ENCODE measurements around the gene ADARB1. TPM values are rescaled to one million over a fixed set of nuclear protein-coding genes. Genes with fewer than 3 reads are reported as not detected.

The ADARB1 gene
- total and polyA plus RNA-seq, 9 of the 15 experiments (the other 6 are each of a cell fraction or from before 2014, with no cell fraction given), result 6.7 to 16.0 (median 8.3) TPM

DNA sequence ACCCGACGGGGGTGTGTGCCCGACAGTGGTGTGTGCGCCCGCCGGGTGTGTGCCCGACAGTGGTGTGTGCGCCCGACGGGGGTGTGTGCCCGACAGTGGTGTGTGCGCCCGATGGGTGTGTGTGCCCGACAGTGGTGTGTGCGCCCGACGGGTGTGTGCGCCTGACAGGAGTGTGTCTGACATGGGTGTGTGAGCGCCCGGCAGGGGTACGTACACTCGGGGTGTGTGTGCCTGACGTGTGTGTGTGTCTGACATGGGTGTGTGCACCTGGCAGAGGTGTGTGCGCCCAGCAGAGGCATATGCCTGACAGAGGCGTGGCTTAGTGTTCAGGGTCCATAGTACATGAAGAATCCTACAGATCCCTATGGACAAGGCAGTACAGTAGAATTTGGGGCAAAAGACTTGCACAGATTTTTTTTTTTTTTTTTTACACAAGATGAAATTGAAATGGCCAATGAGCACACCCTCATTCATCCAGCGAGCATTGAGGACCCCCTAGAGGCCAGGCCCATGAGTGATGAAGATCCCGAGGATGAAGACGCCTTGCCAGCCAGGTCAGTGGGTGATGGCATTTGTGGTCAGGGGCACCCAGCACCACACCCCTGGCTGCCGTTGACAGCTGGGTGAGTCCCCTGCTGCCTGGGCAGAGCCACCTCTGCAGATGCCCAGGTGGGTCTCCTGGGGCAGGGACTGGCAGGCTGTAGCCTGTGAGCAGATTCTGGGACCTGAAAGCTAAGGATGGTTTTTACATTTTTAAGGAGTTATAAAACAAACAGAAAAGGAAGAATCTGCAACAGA lies 60.1 kb downstream of the ADARB1 start:
- H3K4me1 ChIP-seq (replicated peaks in 1 of 2; ENCODE audit: control insufficient read depth in 2 of 2, insufficient read depth in 2 of 2, low read length in 2 of 2), result peaks cover 18 to 29% of the 10 kb centered on the region in 2 experiments
- H4K20me1 ChIP-seq (replicated peaks; ENCODE audit: control insufficient read depth, insufficient read depth, low read length), result no peaks in the 10 kb centered on the region
- H3K27ac ChIP-seq (ENCODE audit: extremely low read depth, low read depth, low read length), result no peak overlapping the region
- 84% methylated on average over 21 of the region's 29 CpGs for WGBS (ENCODE audit: insufficient coverage, low coverage, missing lambda C conversion rate)
- no peaks in the 10 kb centered on the region; the same call in 2 of the 3 replicates for H3K36me3 ChIP-seq (ENCODE audit: control insufficient read depth, insufficient read depth, low read length)
- no peaks in the 10 kb centered on the region for H3K79me2 ChIP-seq (ENCODE audit: control insufficient read depth, insufficient read depth, low read length)
- no peak overlapping the region for H3K9ac ChIP-seq (ENCODE audit: insufficient read depth in 1 of 2, low read depth in 2 of 2, low read length in 2 of 2)
- BruUV-seq (replicated peaks), result no TSS peak
- POLR2A ChIA-PET, result no interaction called here
- TF ChIP-seq HNRNPL (IDR thresholded peaks at IDR 0.05; ENCODE audit: low read depth, low read length), result 0 out of 2 replicates have a peak, but pooled peaks have one; percentile 9
- no peak for TF ChIP-seq TFAM (CRISPR knock-in tag; conservative IDR thresholded peaks at IDR 0.05)
- intact Hi-C loops (cut with micrococcal nuclease), result loop anchor here (10.0 kb wide), 1 partner anchor 120 kb away; no protein-coding TSS in a partner anchor
- H3K9me3 ChIP-seq (replicated peaks; ENCODE audit: control insufficient read depth, insufficient read depth, low read depth, low read length), result no peaks in the 10 kb centered on the region
- no peaks in the 10 kb centered on the region for H3K27me3 ChIP-seq (ENCODE audit: control insufficient read depth in 2 of 2, insufficient read depth in 2 of 2, low read length in 2 of 2)
- CTCF ChIA-PET (ENCODE audit: low intra/inter-chr PET ratio), result interaction anchor here (0.6 kb wide), 1 partner anchor 185 kb away, joined by 3 read pairs; no protein-coding TSS in a partner anchor
- H2AFZ ChIP-seq (ENCODE audit: low read depth, low read length), result no peak overlapping the region
- no peak for DNase-seq (ENCODE audit: extremely low read depth in 1 of 4, low spot score in 3 of 4)
- no peaks in the 10 kb centered on the region for H3K9me1 ChIP-seq (ENCODE audit: control insufficient read depth, insufficient read depth, low read length)
- FAIRE-seq, result no peak
- in situ Hi-C loops (cut with MboI), result loop anchor here (5.0 kb wide), 1 partner anchor 187 kb away; no protein-coding TSS in a partner anchor
- no peak for ATAC-seq
- no peak overlapping the region for H3K4me2 ChIP-seq (ENCODE audit: insufficient read depth, low read length)
- H3K4me3 ChIP-seq, result no peak overlapping the region

GRCh38 chr21:45135122-45135521 lies 60.7 kb downstream of the ADARB1 start:
- in situ Hi-C loops (cut with MboI), result loop anchor here (5.0 kb wide), 1 partner anchor 188 kb away; no protein-coding TSS in a partner anchor
- POLR2A ChIA-PET, result no interaction called here
- H3K79me2 ChIP-seq (ENCODE audit: control insufficient read depth, insufficient read depth, low read length), result no peaks in the 10 kb centered on the region
- TF ChIP-seq, protein P1, sequence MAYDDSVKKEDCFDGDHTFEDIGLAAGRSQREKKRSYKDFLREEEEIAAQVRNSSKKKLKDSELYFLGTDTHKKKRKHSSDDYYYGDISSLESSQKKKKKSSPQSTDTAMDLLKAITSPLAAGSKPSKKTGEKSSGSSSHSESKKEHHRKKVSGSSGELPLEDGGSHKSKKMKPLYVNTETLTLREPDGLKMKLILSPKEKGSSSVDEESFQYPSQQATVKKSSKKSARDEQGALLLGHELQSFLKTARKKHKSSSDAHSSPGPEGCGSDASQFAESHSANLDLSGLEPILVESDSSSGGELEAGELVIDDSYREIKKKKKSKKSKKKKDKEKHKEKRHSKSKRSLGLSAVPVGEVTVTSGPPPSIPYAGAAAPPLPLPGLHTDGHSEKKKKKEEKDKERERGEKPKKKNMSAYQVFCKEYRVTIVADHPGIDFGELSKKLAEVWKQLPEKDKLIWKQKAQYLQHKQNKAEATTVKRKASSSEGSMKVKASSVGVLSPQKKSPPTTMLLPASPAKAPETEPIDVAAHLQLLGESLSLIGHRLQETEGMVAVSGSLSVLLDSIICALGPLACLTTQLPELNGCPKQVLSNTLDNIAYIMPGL (CRISPR knock-in tag; IDR thresholded peaks at IDR 0.05), result no peak
- TF ChIP-seq POLR2AphosphoS5 (IDR thresholded peaks at IDR 0.05; ENCODE audit: control insufficient read depth, insufficient read depth, low read depth, low read length) (no peak), ATF4 (CRISPR knock-in tag; IDR thresholded peaks at IDR 0.05) (no peak), SP1 (CRISPR knock-in tag; IDR thresholded peaks at IDR 0.05) (no peak), TGIF2 (CRISPR knock-in tag; IDR thresholded peaks at IDR 0.05) (no peak), E2F6 (IDR thresholded peaks at IDR 0.05; ENCODE audit: borderline replicate concordance in 1 of 2, extremely low read depth in 1 of 2, insufficient read depth in 1 of 2, insufficient read length in 1 of 2, low read depth in 1 of 2, low read length in 1 of 2, poor library complexity in 1 of 2, severe bottlenecking in 1 of 2) (no peak)

More at GRCh38 chr21:45135122-45135521, 60.7 kb downstream of the ADARB1 start:
- no peak for ATAC-seq
- Histone ChIP-seq H3K4me2 (ENCODE audit: insufficient read depth, low read length) (no peak overlapping the region), H3K27me3 (ENCODE audit: control insufficient read depth in 2 of 2, insufficient read depth in 2 of 2, low read length in 2 of 2) (no peaks in the 10 kb centered on the region), H3K4me1 (replicated peaks in 1 of 2; ENCODE audit: control insufficient read depth in 2 of 2, insufficient read depth in 2 of 2, low read length in 2 of 2) (peaks cover 18 to 24% of the 10 kb centered on the region in 2 experiments), H4K20me1 (replicated peaks; ENCODE audit: control insufficient read depth, insufficient read depth, low read length) (no peaks in the 10 kb centered on the region), H3K4me3 (no peak overlapping the region), H3K9ac (ENCODE audit: insufficient read depth in 1 of 2, low read depth in 2 of 2, low read length in 2 of 2) (no peak overlapping the region), H2AFZ (ENCODE audit: low read depth, low read length) (no peak overlapping the region), H3K9me1 (ENCODE audit: control insufficient read depth, insufficient read depth, low read length) (no peaks in the 10 kb centered on the region), H3K9me3 (replicated peaks; ENCODE audit: control insufficient read depth, insufficient read depth, low read depth, low read length) (no peaks in the 10 kb centered on the region), H3K36me3 (ENCODE audit: control insufficient read depth, insufficient read depth, low read length) (no peaks in the 10 kb centered on the region; the same call in 2 of the 3 replicates), H3K27ac (ENCODE audit: extremely low read depth, low read depth, low read length) (no peak overlapping the region)
- CTCF ChIA-PET (ENCODE audit: low intra/inter-chr PET ratio), result interaction anchor here (5.2 kb wide), 1 partner anchor 186 kb away, joined by 51 read pairs; no protein-coding TSS in a partner anchor
- no TSS peak for BruUV-seq (replicated peaks)
- WGBS (ENCODE audit: insufficient coverage, low coverage, missing lambda C conversion rate), result 87% methylated on average over 3 of the region's 3 CpGs
- DNase-seq (ENCODE audit: extremely low read depth in 1 of 4, low spot score in 3 of 4), result no peak
- FAIRE-seq, result no peak
- intact Hi-C loops (cut with micrococcal nuclease), result loop anchor here (10.0 kb wide), 1 partner anchor 120 kb away; no protein-coding TSS in a partner anchor

Data from K562 (cell line).